Measurements from ENCODE around the gene ZBTB42. TPM values are rescaled to one million over a fixed set of nuclear protein-coding genes. Genes with fewer than 3 reads are reported as not detected.

ZBTB42 gene
- total RNA-seq, 3 donors from 2014 or later = 3.5 to 11.4 (median 9.2) TPM

DNA sequence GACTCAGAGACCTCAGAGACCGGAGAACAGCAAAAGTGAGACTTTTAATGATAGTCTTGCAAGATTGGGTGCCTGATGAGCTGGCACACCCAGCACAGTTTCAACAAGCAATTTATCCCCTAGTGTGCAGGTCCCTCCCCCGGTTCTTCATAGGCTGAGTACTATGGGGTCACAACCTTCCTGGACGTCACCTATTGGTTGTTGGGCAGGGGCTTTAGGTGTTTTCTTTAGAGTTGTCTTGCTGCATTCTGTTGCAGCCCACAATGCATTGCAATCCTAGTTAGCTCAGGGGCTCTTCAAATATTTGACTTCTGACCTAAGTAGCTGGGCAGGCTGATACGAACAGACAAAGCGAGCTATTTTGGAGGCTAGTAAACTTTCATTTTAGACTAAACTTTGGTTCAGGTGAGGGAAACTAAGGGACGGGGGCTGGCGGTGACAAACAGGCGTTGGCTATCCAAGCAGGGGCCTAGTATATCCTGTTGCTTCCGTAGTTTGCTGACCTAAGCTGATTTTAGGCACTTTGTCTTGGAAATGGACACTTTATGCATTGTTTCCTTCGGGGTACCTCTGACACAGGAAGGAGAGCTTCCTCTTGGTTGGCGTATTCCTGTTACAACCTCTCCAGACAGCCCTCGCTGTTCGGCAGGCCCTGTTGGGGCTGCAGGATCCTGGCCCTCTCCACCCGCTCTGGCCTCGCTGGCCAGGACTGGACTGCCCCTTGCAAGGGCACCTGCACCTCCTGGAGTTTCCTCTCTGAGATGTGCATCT lies 33.9 kb upstream of the ZBTB42 start:
- intact Hi-C loops (cut with DNase I; ENCODE audit: low total_unique reads) = no loop called here

DNA sequence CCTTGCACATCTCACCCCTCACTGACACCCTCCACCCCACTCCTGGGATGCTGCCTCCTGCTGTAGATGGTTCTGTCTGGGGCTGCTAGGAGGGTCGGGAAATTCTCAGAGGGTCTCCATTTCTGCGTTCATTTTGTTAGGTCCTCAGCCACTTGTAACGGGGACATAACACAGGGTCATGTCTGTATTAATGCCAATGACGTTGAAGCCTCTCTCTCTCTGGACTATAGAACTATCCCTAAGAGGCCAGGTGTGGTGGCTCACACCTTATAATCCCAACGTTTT lies 33.3 kb upstream of the ZBTB42 start:
- H3K27ac ChIP-seq = no peak overlapping the region
- DNase-seq (ENCODE audit: low spot score in 2 of 2) = no peak
- no peaks in the 10 kb centered on the region for H3K27me3 ChIP-seq
- H3K4me3 ChIP-seq = no peak overlapping the region
- intact Hi-C loops (cut with DNase I; ENCODE audit: low total_unique reads) = no loop called here
- no peaks in the 10 kb centered on the region for H3K9me3 ChIP-seq
- TF ChIP-seq POLR2AphosphoS5 (IDR thresholded peaks at IDR 0.05) (no peak), POLR2A (IDR thresholded peaks at IDR 0.05) (no peak)
- TF ChIP-seq, protein P1, sequence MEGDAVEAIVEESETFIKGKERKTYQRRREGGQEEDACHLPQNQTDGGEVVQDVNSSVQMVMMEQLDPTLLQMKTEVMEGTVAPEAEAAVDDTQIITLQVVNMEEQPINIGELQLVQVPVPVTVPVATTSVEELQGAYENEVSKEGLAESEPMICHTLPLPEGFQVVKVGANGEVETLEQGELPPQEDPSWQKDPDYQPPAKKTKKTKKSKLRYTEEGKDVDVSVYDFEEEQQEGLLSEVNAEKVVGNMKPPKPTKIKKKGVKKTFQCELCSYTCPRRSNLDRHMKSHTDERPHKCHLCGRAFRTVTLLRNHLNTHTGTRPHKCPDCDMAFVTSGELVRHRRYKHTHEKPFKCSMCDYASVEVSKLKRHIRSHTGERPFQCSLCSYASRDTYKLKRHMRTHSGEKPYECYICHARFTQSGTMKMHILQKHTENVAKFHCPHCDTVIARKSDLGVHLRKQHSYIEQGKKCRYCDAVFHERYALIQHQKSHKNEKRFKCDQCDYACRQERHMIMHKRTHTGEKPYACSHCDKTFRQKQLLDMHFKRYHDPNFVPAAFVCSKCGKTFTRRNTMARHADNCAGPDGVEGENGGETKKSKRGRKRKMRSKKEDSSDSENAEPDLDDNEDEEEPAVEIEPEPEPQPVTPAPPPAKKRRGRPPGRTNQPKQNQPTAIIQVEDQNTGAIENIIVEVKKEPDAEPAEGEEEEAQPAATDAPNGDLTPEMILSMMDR (IDR thresholded peaks at IDR 0.05) = no peak
- H3K36me3 ChIP-seq = no peaks in the 10 kb centered on the region
- H3K4me1 ChIP-seq = peaks cover 0 to 5% of the 10 kb centered on the region in 2 donors

More for the DNA sequence above, 33.9 kb upstream of the ZBTB42 start:
- H3K4me1 ChIP-seq = peaks cover 0 to 5% of the 10 kb centered on the region in 2 donors
- no peaks in the 10 kb centered on the region for H3K9me3 ChIP-seq
- TF ChIP-seq, protein P1 (IDR thresholded peaks at IDR 0.05) = no peak
- TF ChIP-seq POLR2AphosphoS5 (IDR thresholded peaks at IDR 0.05) (no peak), POLR2A (IDR thresholded peaks at IDR 0.05) (no peak)
- DNase-seq (ENCODE audit: low spot score in 2 of 2) = no peak
- H3K27ac ChIP-seq = no peak overlapping the region
- no peaks in the 10 kb centered on the region for H3K36me3 ChIP-seq
- no peak overlapping the region for H3K4me3 ChIP-seq
- H3K27me3 ChIP-seq = no peaks in the 10 kb centered on the region

DNA sequence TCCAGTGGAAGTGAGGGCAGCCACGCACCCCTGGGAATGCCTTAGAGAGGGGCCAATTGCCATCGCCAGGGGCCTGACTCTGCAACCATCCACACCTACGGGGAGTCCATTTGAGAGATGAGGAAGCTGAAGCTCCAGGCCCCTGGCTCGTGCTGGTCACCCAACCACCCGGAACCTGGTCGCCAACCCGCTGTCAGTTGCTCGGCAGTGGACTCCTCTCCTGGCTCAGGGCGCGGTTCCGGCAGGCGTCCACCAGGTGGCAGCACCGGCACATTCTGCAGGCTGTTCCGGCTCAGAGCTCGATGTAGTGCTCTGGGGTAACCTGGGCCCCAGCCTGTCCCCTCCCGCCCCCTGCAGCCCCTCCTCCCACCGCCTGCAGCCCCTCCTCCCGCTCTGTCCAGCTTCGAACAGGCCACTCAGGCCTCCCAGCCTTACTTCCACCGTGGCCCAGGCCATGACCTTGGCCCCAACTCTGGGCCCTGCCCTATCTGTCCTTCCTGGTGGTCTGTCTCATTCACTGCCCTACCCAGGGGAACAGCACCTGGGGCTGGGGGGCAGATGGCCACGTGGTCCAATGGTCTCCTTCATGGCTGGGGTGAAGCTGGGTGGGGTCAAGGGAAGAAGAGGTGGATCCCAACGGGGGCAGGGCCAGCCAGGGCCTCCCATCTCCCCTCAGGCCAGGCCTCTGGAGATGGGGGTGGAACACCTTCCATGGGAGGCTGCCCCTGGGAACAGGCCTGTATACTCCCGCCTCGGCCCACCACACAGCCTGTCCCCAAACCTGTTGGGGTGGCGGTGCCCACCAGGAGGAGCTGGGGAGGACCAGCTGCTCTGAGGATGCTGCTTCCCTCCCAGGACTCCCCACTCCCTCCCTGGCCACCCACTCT lies 32.2 kb upstream of the ZBTB42 start:
- Histone ChIP-seq H3K27ac (peak overlapping the region; percentile 51 to 59), H3K4me3 (no peak overlapping the region), H3K4me1 (peaks cover 0 to 5% of the 10 kb centered on the region in 2 donors), H3K27me3 (no peaks in the 10 kb centered on the region), H3K36me3 (no peaks in the 10 kb centered on the region), H3K9me3 (no peaks in the 10 kb centered on the region)
- intact Hi-C loops (cut with DNase I; ENCODE audit: low total_unique reads) = no loop called here
- no peak for TF ChIP-seq POLR2A (IDR thresholded peaks at IDR 0.05)
- TF ChIP-seq, protein P1 (IDR thresholded peaks at IDR 0.05) = peak in 2 of 3 donors; percentile 76 to 90
- TF ChIP-seq POLR2AphosphoS5 (IDR thresholded peaks at IDR 0.05) = peak in 1 of 3 donors; percentile 30
- peak; percentile 80 to 95 for DNase-seq (ENCODE audit: low spot score in 2 of 2)

DNA sequence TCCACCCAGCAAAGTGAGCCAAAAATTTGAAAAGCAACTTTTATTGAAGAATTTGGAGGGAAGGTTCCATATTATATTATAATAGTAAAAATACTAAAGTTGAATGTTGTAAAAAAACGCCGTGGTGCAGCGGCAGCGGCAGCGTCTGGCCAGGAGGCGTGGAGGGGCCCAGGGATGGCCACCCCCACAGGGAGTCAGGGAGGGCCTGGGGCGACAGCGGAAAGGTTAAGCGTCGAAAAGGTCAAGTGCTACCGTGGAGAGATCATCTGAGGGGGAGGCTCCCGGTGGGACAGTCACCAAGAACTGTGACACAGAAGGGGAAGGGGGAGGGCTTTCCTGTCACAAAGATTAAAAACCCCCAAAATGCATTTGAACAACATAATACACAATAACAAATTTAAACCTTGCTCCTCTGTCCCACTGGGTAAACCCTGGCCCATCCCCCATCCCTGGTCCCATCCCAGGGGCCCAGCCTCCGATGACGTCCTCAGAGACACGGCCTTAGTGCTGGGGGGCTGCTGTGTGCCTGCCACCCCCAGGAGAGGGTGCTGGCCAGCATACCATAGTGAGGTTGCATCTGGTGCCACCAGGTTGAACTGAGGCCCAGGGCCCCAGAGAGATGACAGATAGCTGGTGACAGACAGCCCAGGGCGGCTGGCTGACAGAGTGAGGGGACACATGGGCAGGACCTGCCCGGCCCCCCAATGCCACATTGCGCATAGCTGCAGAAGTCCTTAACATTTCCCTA lies 31.4 kb upstream of the ZBTB42 start:
- H3K27ac ChIP-seq = peak overlapping the region in 1 of 2 donors; percentile 25
- H3K4me3 ChIP-seq = no peak overlapping the region
- no peaks in the 10 kb centered on the region for H3K36me3 ChIP-seq
- intact Hi-C loops (cut with DNase I; ENCODE audit: low total_unique reads) = loop anchor here (2.0 kb wide), 1 partner anchor 55 kb away; no protein-coding TSS in a partner anchor
- no peak for TF ChIP-seq POLR2A (IDR thresholded peaks at IDR 0.05)
- TF ChIP-seq, protein P1 (IDR thresholded peaks at IDR 0.05) = no peak
- no peak for TF ChIP-seq POLR2AphosphoS5 (IDR thresholded peaks at IDR 0.05)
- no peak for DNase-seq (ENCODE audit: low spot score in 2 of 2)
- peaks cover 0 to 5% of the 10 kb centered on the region in 2 donors for H3K4me1 ChIP-seq
- no peaks in the 10 kb centered on the region for H3K27me3 ChIP-seq
- H3K9me3 ChIP-seq = no peaks in the 10 kb centered on the region
